ENCODE results near the gene CACNA2D3. TPM values are rescaled to one million over a fixed set of nuclear protein-coding genes. Genes with fewer than 3 reads are reported as not detected.

Gene CACNA2D3
- total RNA-seq, 1 donor from 2014 or later = 21.2 TPM

DNA sequence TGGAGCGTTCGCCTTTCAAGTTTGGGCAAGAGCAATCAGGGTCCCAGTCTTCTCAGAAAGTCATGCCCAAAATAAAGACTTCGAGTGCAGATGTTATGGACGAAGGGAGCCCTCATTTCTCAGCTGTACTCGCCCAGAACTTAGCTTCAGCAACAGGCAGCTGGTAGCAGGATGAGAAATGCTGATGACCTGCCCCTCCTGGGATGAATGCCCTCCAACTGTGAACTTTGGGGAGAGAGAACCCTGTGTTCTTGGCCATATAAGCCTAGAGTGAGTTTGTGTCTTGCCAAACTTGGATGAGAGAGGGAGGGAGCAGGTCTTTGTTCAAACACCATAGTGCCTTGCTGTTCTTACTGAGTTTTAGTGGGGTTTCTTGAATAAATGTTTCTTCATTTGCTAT lies 405.2 kb downstream of the CACNA2D3 start:
- Histone ChIP-seq H3K4me1 (peaks cover 7% of the 10 kb centered on the region), H3K4me3 (no peak overlapping the region), H3K9me3 (replicated peaks) (peaks cover 47% of the 10 kb centered on the region), H3K36me3 (no peaks in the 10 kb centered on the region), H3K27ac (replicated peaks) (no peak overlapping the region), H3K27me3 (ENCODE audit: low read depth) (no peaks in the 10 kb centered on the region)
- no peak for DNase-seq
- TF ChIP-seq, protein P1, sequence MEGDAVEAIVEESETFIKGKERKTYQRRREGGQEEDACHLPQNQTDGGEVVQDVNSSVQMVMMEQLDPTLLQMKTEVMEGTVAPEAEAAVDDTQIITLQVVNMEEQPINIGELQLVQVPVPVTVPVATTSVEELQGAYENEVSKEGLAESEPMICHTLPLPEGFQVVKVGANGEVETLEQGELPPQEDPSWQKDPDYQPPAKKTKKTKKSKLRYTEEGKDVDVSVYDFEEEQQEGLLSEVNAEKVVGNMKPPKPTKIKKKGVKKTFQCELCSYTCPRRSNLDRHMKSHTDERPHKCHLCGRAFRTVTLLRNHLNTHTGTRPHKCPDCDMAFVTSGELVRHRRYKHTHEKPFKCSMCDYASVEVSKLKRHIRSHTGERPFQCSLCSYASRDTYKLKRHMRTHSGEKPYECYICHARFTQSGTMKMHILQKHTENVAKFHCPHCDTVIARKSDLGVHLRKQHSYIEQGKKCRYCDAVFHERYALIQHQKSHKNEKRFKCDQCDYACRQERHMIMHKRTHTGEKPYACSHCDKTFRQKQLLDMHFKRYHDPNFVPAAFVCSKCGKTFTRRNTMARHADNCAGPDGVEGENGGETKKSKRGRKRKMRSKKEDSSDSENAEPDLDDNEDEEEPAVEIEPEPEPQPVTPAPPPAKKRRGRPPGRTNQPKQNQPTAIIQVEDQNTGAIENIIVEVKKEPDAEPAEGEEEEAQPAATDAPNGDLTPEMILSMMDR (IDR thresholded peaks at IDR 0.05; ENCODE audit: borderline replicate concordance) = no peak
- intact Hi-C loops (cut with micrococcal nuclease) = no loop called here

DNA sequence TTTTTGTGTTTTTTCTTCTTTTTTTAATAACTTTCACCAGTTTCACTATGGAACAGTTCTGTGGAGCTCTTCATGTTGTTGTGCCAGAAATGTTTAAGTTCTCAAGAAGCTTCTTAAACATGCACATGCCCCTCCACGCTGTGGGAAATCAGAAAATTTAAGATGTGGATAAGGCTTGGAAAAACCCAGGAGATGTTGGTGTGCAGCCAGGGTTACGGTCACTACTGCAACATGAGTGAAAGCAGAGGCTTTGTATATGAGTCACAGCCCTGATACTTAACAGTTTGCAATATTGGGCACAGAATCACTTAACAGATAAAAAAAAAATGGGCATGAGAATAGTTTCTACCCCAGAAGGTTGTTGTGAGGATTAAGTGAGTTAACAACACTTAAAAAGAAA lies 405.6 kb downstream of the CACNA2D3 start:
- Histone ChIP-seq H3K4me1 (peaks cover 7% of the 10 kb centered on the region), H3K27me3 (ENCODE audit: low read depth) (no peaks in the 10 kb centered on the region), H3K4me3 (no peak overlapping the region), H3K36me3 (no peaks in the 10 kb centered on the region), H3K9me3 (replicated peaks) (peaks cover 42% of the 10 kb centered on the region), H3K27ac (replicated peaks) (no peak overlapping the region)
- DNase-seq = no peak
- TF ChIP-seq, protein P1 (IDR thresholded peaks at IDR 0.05; ENCODE audit: borderline replicate concordance) = no peak
- intact Hi-C loops (cut with micrococcal nuclease) = no loop called here

DNA sequence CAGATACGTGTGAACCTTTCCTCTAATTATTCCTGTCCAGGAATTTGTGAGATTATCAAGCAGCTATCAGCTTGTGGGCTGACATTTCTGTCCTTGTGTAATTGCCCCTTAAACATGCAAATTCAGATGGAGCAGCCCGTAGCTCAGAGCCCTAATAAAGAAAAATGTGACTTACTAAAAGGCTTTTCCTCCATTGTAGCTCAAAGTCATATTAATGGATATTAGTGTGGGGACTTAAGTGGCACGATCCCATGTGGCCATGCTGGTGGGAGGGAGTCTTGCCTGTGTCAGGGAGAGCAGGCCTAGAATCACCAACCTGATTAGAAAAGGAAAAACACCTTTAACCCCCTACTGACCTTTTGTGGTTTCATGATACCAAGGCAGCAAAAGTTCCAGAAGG lies 406.3 kb downstream of the CACNA2D3 start:
- Histone ChIP-seq H3K27me3 (ENCODE audit: low read depth) (no peaks in the 10 kb centered on the region), H3K9me3 (replicated peaks) (peaks cover 35% of the 10 kb centered on the region), H3K4me1 (peaks cover 7% of the 10 kb centered on the region), H3K27ac (replicated peaks) (no peak overlapping the region), H3K36me3 (no peaks in the 10 kb centered on the region), H3K4me3 (no peak overlapping the region)
- TF ChIP-seq, protein P1 (IDR thresholded peaks at IDR 0.05; ENCODE audit: borderline replicate concordance) = no peak
- no peak for DNase-seq
- intact Hi-C loops (cut with micrococcal nuclease) = no loop called here

DNA sequence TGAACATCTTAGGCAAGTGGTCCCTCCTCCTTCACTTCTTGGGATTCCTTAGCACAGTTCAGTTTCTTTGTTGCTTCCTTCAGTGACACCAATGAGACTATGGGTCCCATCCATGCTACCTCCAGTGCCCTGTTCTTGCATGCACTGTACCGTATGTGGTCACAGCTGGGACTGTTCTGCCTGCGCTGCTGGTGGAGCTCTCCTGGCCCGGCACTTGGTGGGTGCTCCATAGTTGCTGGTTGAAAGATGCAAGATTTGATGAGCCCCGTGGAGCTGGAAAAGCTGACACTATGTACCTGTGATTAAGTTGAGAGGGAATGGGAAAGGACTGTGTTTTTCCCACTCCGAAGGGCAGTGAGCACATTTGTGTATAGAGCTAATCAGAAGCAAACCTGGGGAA lies 407.7 kb downstream of the CACNA2D3 start:
- TF ChIP-seq, protein P1 (IDR thresholded peaks at IDR 0.05; ENCODE audit: borderline replicate concordance) = no peak

DNA sequence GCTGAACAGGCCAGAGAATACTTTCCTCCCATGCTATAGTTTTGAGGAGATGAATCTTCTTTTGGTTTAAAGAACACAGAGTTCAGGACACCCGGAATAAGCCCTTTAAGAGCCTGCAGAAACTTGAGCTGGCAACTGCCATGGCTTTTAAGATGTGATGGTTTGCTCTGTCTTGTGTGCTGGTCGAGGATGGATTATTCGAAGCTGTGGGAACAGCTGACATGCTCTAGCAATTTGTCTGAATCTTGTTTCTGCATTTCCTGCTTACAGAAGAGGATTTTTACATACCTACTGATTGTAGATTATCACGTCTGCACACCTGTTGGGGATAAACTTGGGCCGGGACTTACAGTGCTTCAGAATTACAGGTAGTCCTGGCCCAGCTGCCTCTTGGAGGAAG lies 408.6 kb downstream of the CACNA2D3 start:
- TF ChIP-seq, protein P1 (IDR thresholded peaks at IDR 0.05; ENCODE audit: borderline replicate concordance) = no peak
- peaks cover 14% of the 10 kb centered on the region for H3K4me1 ChIP-seq

More for the DNA sequence above, 407.7 kb downstream of the CACNA2D3 start:
- no peak overlapping the region for H3K27ac ChIP-seq (replicated peaks)
- H3K4me1 ChIP-seq = peaks cover 7% of the 10 kb centered on the region
- no peak for DNase-seq
- H3K27me3 ChIP-seq (ENCODE audit: low read depth) = no peaks in the 10 kb centered on the region
- no peak overlapping the region for H3K4me3 ChIP-seq
- no peaks in the 10 kb centered on the region for H3K36me3 ChIP-seq
- intact Hi-C loops (cut with micrococcal nuclease) = no loop called here
- H3K9me3 ChIP-seq (replicated peaks) = peaks cover 22% of the 10 kb centered on the region

DNA sequence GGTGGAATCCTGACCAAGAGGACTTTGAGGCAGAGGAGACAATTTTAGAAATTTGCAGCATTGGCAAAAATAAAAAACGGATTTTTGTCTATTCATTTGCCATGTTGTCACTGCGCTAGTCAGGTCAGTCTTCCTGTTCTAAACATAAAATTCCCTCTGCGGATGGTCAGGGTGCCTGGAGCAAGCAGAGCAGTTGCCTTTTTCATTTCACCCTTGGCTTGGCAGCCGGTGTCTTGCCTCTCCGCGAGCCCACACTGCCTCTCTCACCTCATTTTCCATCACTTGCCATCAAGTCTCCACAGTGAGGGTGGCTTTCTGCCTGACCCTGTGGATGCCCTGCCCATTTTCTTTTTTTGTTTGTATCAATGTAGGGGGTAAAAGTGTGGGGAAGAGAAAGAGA lies 409.4 kb downstream of the CACNA2D3 start:
- H3K9me3 ChIP-seq (replicated peaks) = peaks cover 5% of the 10 kb centered on the region
- intact Hi-C loops (cut with micrococcal nuclease) = no loop called here
- TF ChIP-seq, protein P1 (IDR thresholded peaks at IDR 0.05; ENCODE audit: borderline replicate concordance) = no peak
- peaks cover 19% of the 10 kb centered on the region for H3K4me1 ChIP-seq
- H3K4me3 ChIP-seq = no peak overlapping the region
- no peak overlapping the region for H3K27ac ChIP-seq (replicated peaks)
- DNase-seq = no peak
- H3K27me3 ChIP-seq (ENCODE audit: low read depth) = no peaks in the 10 kb centered on the region
- no peaks in the 10 kb centered on the region for H3K36me3 ChIP-seq

More for the DNA sequence above, 408.6 kb downstream of the CACNA2D3 start:
- Histone ChIP-seq H3K9me3 (replicated peaks) (peaks cover 13% of the 10 kb centered on the region), H3K36me3 (no peaks in the 10 kb centered on the region), H3K27ac (replicated peaks) (no peak overlapping the region), H3K4me3 (no peak overlapping the region), H3K27me3 (ENCODE audit: low read depth) (no peaks in the 10 kb centered on the region)
- intact Hi-C loops (cut with micrococcal nuclease) = no loop called here
- no peak for DNase-seq
